H9 (cell line): ENCODE data around the gene JTB. TPM values are rescaled to one million over a fixed set of nuclear protein-coding genes. Genes with fewer than 3 reads are reported as not detected.

Experiments
- DNase-seq: peaks from one replicate; pipeline ENCODE4 v3.0.0-alpha.2; 2017
- H2AFZ ChIP-seq: one replicate; pipeline ENCODE4 v1.6.1; 2013; ENCODE audit warnings: mild to moderate bottlenecking, low read length, control low read depth, moderate library complexity
- H2AK5ac ChIP-seq: 2 replicates; pipeline ENCODE4 v1.6.1; 2013; ENCODE audit warnings: low read length, control low read depth, mixed read lengths; ENCODE audit not compliant: insufficient read length
- H2BK120ac ChIP-seq: one replicate; pipeline ENCODE4 v1.6.1; 2013; ENCODE audit warnings: low read depth, mild to moderate bottlenecking, low read length, control low read depth, inconsistent platforms; ENCODE audit not compliant: poor library complexity, severe bottlenecking
- H2BK12ac ChIP-seq: 2 replicates; pipeline ENCODE4 v1.6.1; 2013; ENCODE audit warnings: low read length, control low read depth, mixed read lengths, low read depth; ENCODE audit not compliant: insufficient read length
- H2BK15ac ChIP-seq: 2 replicates; pipeline ENCODE4 v1.6.1; 2013; ENCODE audit warnings: low read depth, low read length, control low read depth
- H2BK20ac ChIP-seq: one replicate; pipeline ENCODE4 v1.6.1; 2013; ENCODE audit warnings: low read depth, mild to moderate bottlenecking, low read length, control low read depth, inconsistent platforms; ENCODE audit not compliant: poor library complexity, severe bottlenecking
- H2BK5ac ChIP-seq: 2 replicates; pipeline ENCODE4 v1.6.1; 2013; ENCODE audit warnings: low read length, control low read depth, mixed read lengths; ENCODE audit not compliant: insufficient read length
- H3K14ac ChIP-seq: 2 replicates; pipeline ENCODE4 v1.6.1; 2013; ENCODE audit warnings: low read length, control low read depth; ENCODE audit not compliant: insufficient read depth
- H3K18ac ChIP-seq: 2 replicates; pipeline ENCODE4 v1.6.1; 2013; ENCODE audit warnings: low read depth, mild to moderate bottlenecking, mixed read lengths, low read length, control low read depth; ENCODE audit not compliant: insufficient read length
- H3K23ac ChIP-seq: 2 replicates; pipeline ENCODE4 v1.6.1; 2013; ENCODE audit warnings: low read length, control low read depth, mixed read lengths, low read depth; ENCODE audit not compliant: insufficient read length
- H3K23me2 ChIP-seq: 2 replicates; pipeline ENCODE4 v1.6.1; 2013; ENCODE audit warnings: low read depth, mild to moderate bottlenecking, mixed read lengths, low read length, control low read depth; ENCODE audit not compliant: insufficient read length, poor library complexity, severe bottlenecking
- H3K27ac ChIP-seq: 2 replicates; pipeline ENCODE4 v1.5.1; 2013; ENCODE audit warnings: low read length, control low read depth, mixed read lengths, low read depth; ENCODE audit not compliant: insufficient read length
- H3K27me3 ChIP-seq: 2 replicates; pipeline ENCODE4 v1.6.1; 2013; ENCODE audit warnings: low read length, control low read depth, inconsistent platforms; ENCODE audit not compliant: insufficient read depth
- H3K4ac ChIP-seq: 2 replicates; pipeline ENCODE4 v1.6.1; 2013; ENCODE audit warnings: low read depth, mild to moderate bottlenecking, control low read depth, inconsistent platforms, low read length, moderate library complexity
- H3K4me1 ChIP-seq: 2 replicates; pipeline ENCODE4 v1.6.1; 2013; ENCODE audit warnings: low read length, control low read depth, inconsistent platforms; ENCODE audit not compliant: insufficient read depth
- H3K4me2 ChIP-seq: 2 replicates; pipeline ENCODE4 v1.6.1; 2013; ENCODE audit warnings: low read length, control low read depth, mixed read lengths; ENCODE audit not compliant: insufficient read length, insufficient read depth
- H3K56ac ChIP-seq: 2 replicates; pipeline ENCODE4 v1.6.1; 2013; ENCODE audit warnings: low read depth, mild to moderate bottlenecking, mixed read lengths, low read length, control low read depth; ENCODE audit not compliant: insufficient read length
- H3K79me1 ChIP-seq: 2 replicates; pipeline ENCODE4 v1.6.1; 2013; ENCODE audit warnings: low read depth, mild to moderate bottlenecking, moderate library complexity, low read length, control low read depth, inconsistent platforms; ENCODE audit not compliant: insufficient read depth, poor library complexity, severe bottlenecking
- H3K79me2 ChIP-seq: 2 replicates; pipeline ENCODE4 v1.6.1; 2013; ENCODE audit warnings: low read length, control low read depth, inconsistent platforms; ENCODE audit not compliant: insufficient read depth
- H3K9ac ChIP-seq: 2 replicates; pipeline ENCODE4 v1.6.1; 2013; ENCODE audit warnings: low read length, control low read depth, mixed read lengths; ENCODE audit not compliant: insufficient read length; ENCODE audit errors: extremely low read depth
- H3K9me3 ChIP-seq: one replicate; pipeline ENCODE4 v1.6.1; 2013; ENCODE audit warnings: low read depth, low read length, inconsistent platforms; ENCODE audit not compliant: control insufficient read depth
- H3T11ph ChIP-seq: one replicate; pipeline ENCODE4 v1.6.1; 2013; ENCODE audit warnings: mild to moderate bottlenecking, low read length, control low read depth, inconsistent platforms
- H4K20me1 ChIP-seq: one replicate; pipeline ENCODE4 v1.6.1; 2013; ENCODE audit not compliant: control insufficient read depth, insufficient read length, insufficient read depth
- H4K5ac ChIP-seq: 2 replicates; pipeline ENCODE4 v1.6.1; 2013; ENCODE audit warnings: low read depth, mild to moderate bottlenecking, mixed read lengths, low read length, control low read depth; ENCODE audit not compliant: insufficient read length
- H4K8ac ChIP-seq: replicated peaks from 2 replicates; pipeline ENCODE4 v1.6.1; 2013; ENCODE audit warnings: low read length, control low read depth, mixed read lengths, low read depth; ENCODE audit not compliant: insufficient read length
- H4K91ac ChIP-seq: 2 replicates; pipeline ENCODE4 v1.6.1; 2013; ENCODE audit warnings: low read depth, mild to moderate bottlenecking, moderate library complexity, mixed read lengths, low read length, control low read depth; ENCODE audit not compliant: insufficient read length
- H3K27ac Mint-ChIP-seq, 3 experiments: 2 replicates in 2 of 3; 3 replicates in 1 of 3; pipeline ENCODE4 v1.8.0; 2020 to 2021; ENCODE audit warnings: mixed read lengths in 3 of 3, mild to moderate bottlenecking in 1 of 3, moderate library complexity in 1 of 3
- H3K27me3 Mint-ChIP-seq: 2 replicates; pipeline ENCODE4 v1.8.0; 2021; ENCODE audit warnings: low read depth, mild to moderate bottlenecking, moderate library complexity, mixed read lengths
- H3K36me3 Mint-ChIP-seq, 3 experiments: 2 replicates in 2 of 3; 3 replicates in 1 of 3; pipeline ENCODE4 v1.8.0; 2020 to 2021; ENCODE audit warnings: low read depth in 3 of 3, mixed read lengths in 3 of 3; ENCODE audit not compliant: insufficient read depth in 1 of 3
- H3K4me1 Mint-ChIP-seq, 2 experiments: 2 replicates each; pipeline ENCODE4 v1.8.0; 2020; ENCODE audit warnings: mixed read lengths in 2 of 2
- H3K4me3 Mint-ChIP-seq, 2 experiments: 2 replicates in 1 of 2; 3 replicates in 1 of 2; pipeline ENCODE4 v1.8.0; 2020 to 2021; ENCODE audit warnings: mild to moderate bottlenecking in 2 of 2, mixed read lengths in 2 of 2, moderate library complexity in 1 of 2
- H3K9me3 Mint-ChIP-seq, 2 experiments: 2 replicates in 1 of 2; 3 replicates in 1 of 2; pipeline ENCODE4 v1.8.0; 2020; ENCODE audit warnings: mild to moderate bottlenecking in 2 of 2, mixed read lengths in 2 of 2, moderate library complexity in 1 of 2
- WGBS: extraction: QIAGEN DNeasy Blood & Tissue Kit; methylation state at CpG from one replicate; pipeline ENCODE4 v1.1.7; 2013; ENCODE audit warnings: missing lambda C conversion rate, low lambda C conversion rate, mixed read lengths; ENCODE audit not compliant: insufficient read length; ENCODE audit errors: extremely low coverage; 5-methylcytosine and 5-hydroxymethylcytosine counted together
- total RNA-seq: library from RNA; stranded (reverse); gene quantifications from 2 replicates; pipeline ENCODE4 v1.2.1, GENCODE V29; 2021
- TF ChIP-seq, protein P1 (sequence below): fragments of 200-600 bp; sonication (generic); conservative IDR thresholded peaks from 3 replicates; pipeline ENCODE4 v1.8.0; 2021; ENCODE audit warnings: antibody characterized with exemption, mild to moderate bottlenecking

Gene JTB
- total RNA-seq, 1 experiment from 2014 or later: 85.4 TPM

GRCh38 chr1:153973071-153973470 is 4.4 kb downstream of the JTB start:
- no peak overlapping the region for H3K27ac ChIP-seq
- no peak overlapping the region for H2AK5ac ChIP-seq
- H3K27me3 ChIP-seq: no peaks in the 10 kb centered on the region
- H3K9ac ChIP-seq: no peak overlapping the region
- WGBS: no CpG with 5 or more reads among the region's 3 CpGs
- H3K9me3 ChIP-seq: no peaks in the 10 kb centered on the region
- H4K91ac ChIP-seq: no peak overlapping the region
- Mint-ChIP-seq H3K27me3 (no peaks in the 10 kb centered on the region), H3K4me3 (no peak overlapping the region), H3K27ac (peak overlapping the region in 2 of 3 experiments; percentile 62 to 65; a peak in 2 of 7 replicates), H3K4me1 (peaks cover 20 to 29% of the 10 kb centered on the region in 2 experiments), H3K9me3 (no peaks in the 10 kb centered on the region), H3K36me3 (peaks cover 25 to 50% (median 48%) of the 10 kb centered on the region in 3 experiments)
- H3K14ac ChIP-seq: no peak overlapping the region
- no peak overlapping the region for H2BK120ac ChIP-seq
- no peak overlapping the region for H3K4me2 ChIP-seq
- H2AFZ ChIP-seq: no peak overlapping the region
- no peak overlapping the region for H2BK12ac ChIP-seq
- H2BK20ac ChIP-seq: no peak overlapping the region
- H3K18ac ChIP-seq: no peak overlapping the region
- H4K8ac ChIP-seq: no peak overlapping the region
- H3K4me1 ChIP-seq: no peaks in the 10 kb centered on the region
- H3K4ac ChIP-seq: no peak overlapping the region
- H3T11ph ChIP-seq: no peak overlapping the region
- TF ChIP-seq, protein P1, sequence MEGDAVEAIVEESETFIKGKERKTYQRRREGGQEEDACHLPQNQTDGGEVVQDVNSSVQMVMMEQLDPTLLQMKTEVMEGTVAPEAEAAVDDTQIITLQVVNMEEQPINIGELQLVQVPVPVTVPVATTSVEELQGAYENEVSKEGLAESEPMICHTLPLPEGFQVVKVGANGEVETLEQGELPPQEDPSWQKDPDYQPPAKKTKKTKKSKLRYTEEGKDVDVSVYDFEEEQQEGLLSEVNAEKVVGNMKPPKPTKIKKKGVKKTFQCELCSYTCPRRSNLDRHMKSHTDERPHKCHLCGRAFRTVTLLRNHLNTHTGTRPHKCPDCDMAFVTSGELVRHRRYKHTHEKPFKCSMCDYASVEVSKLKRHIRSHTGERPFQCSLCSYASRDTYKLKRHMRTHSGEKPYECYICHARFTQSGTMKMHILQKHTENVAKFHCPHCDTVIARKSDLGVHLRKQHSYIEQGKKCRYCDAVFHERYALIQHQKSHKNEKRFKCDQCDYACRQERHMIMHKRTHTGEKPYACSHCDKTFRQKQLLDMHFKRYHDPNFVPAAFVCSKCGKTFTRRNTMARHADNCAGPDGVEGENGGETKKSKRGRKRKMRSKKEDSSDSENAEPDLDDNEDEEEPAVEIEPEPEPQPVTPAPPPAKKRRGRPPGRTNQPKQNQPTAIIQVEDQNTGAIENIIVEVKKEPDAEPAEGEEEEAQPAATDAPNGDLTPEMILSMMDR: no peak
- no peaks in the 10 kb centered on the region for H3K79me1 ChIP-seq
- no peaks in the 10 kb centered on the region for H4K20me1 ChIP-seq
- no peak overlapping the region for H4K5ac ChIP-seq
- H3K23me2 ChIP-seq: peaks cover 9% of the 10 kb centered on the region
- no peak for DNase-seq
- H3K23ac ChIP-seq: no peak overlapping the region
- no peak overlapping the region for H3K56ac ChIP-seq
- H2BK5ac ChIP-seq: no peak overlapping the region
- H3K79me2 ChIP-seq: no peaks in the 10 kb centered on the region
- no peak overlapping the region for H2BK15ac ChIP-seq
